ENCODE results near the gene APOO.

Gene APOO

GRCh38 chrX:23879380-23880090 is 28.2 kb downstream of the APOO start:
- no peaks in the 10 kb centered on the region for H3K36me3 ChIP-seq (ENCODE audit: control insufficient read depth in 1 of 2, insufficient read depth in 2 of 2, low read length in 2 of 2)
- no peak overlapping the region for H3K9ac ChIP-seq (ENCODE audit: low read length)
- no peak overlapping the region for H3K18ac ChIP-seq (ENCODE audit: low read length)
- H2AFZ ChIP-seq (ENCODE audit: insufficient read depth, low read length, poor library complexity), result no peak overlapping the region
- no peak for DNase-seq
- H3K27ac ChIP-seq (ENCODE audit: low read depth, low read length), result no peak overlapping the region
- H3K14ac ChIP-seq (ENCODE audit: low read length), result no peak overlapping the region
- no peaks in the 10 kb centered on the region for H3K27me3 ChIP-seq (ENCODE audit: insufficient read depth, low read length)
- H3K4ac ChIP-seq (ENCODE audit: low read depth, low read length), result no peak overlapping the region
- H4K12ac ChIP-seq (ENCODE audit: low read depth, low read length), result no peak overlapping the region
- no peaks in the 10 kb centered on the region for H3K9me3 ChIP-seq (ENCODE audit: insufficient read depth, low read depth, low read length)
- H3K4me2 ChIP-seq (ENCODE audit: low read length), result no peak overlapping the region
- H4K91ac ChIP-seq (ENCODE audit: low read depth, low read length), result no peak overlapping the region
- no peak overlapping the region for H2BK120ac ChIP-seq (ENCODE audit: insufficient read depth, low read length, poor library complexity)
- no peak overlapping the region for H3K23ac ChIP-seq (ENCODE audit: low read length)
- no peak overlapping the region for H2BK12ac ChIP-seq (ENCODE audit: low read length)
- no peak overlapping the region for H2AK5ac ChIP-seq (ENCODE audit: low read length)
- peaks cover 2 to 7% of the 10 kb centered on the region in 2 experiments for H3K4me1 ChIP-seq (ENCODE audit: control insufficient read depth in 1 of 2, insufficient read depth in 2 of 2, low read length in 2 of 2)
- H3K79me1 ChIP-seq (ENCODE audit: low read length), result no peaks in the 10 kb centered on the region
- no peak overlapping the region for H2BK5ac ChIP-seq (ENCODE audit: low read depth, low read length, poor library complexity)
- no peaks in the 10 kb centered on the region for H3K79me2 ChIP-seq (ENCODE audit: control insufficient read depth, insufficient read depth, low read length, poor library complexity)
- WGBS (ENCODE audit: extremely low coverage, insufficient coverage, insufficient read length), result no CpG with 5 or more reads among the region's 2 CpGs
- no peak overlapping the region for H4K8ac ChIP-seq (ENCODE audit: low read depth, low read length)
- H3K4me3 ChIP-seq (ENCODE audit: low read depth, low read length), result no peak overlapping the region

- no peaks in the 10 kb centered on the region for H3K27me3 ChIP-seq (ENCODE audit: insufficient read depth, low read length)
- no peak overlapping the region for H3K18ac ChIP-seq (ENCODE audit: low read length)
- H3K9ac ChIP-seq (ENCODE audit: low read length), result no peak overlapping the region
- H3K4me3 ChIP-seq (ENCODE audit: low read depth, low read length), result no peak overlapping the region
- no peaks in the 10 kb centered on the region for H3K9me3 ChIP-seq (ENCODE audit: insufficient read depth, low read depth, low read length)
- no peak overlapping the region for H2BK12ac ChIP-seq (ENCODE audit: low read length)
- H3K4ac ChIP-seq (ENCODE audit: low read depth, low read length), result no peak overlapping the region
- peak in 1 of 2 donors; percentile 29 for DNase-seq
- no peaks in the 10 kb centered on the region for H3K36me3 ChIP-seq (ENCODE audit: control insufficient read depth in 1 of 2, insufficient read depth in 2 of 2, low read length in 2 of 2)
- no peak overlapping the region for H2BK120ac ChIP-seq (ENCODE audit: insufficient read depth, low read length, poor library complexity)
- no peak overlapping the region for H4K8ac ChIP-seq (ENCODE audit: low read depth, low read length)
- H3K14ac ChIP-seq (ENCODE audit: low read length), result no peak overlapping the region
- H2BK5ac ChIP-seq (ENCODE audit: low read depth, low read length, poor library complexity), result no peak overlapping the region
- H3K79me2 ChIP-seq (ENCODE audit: control insufficient read depth, insufficient read depth, low read length, poor library complexity), result no peaks in the 10 kb centered on the region
- H2AK5ac ChIP-seq (ENCODE audit: low read length), result no peak overlapping the region
- H3K79me1 ChIP-seq (ENCODE audit: low read length), result no peaks in the 10 kb centered on the region
- no peak overlapping the region for H3K27ac ChIP-seq (ENCODE audit: low read depth, low read length)
- H3K23ac ChIP-seq (ENCODE audit: low read length), result no peak overlapping the region
- H3K4me1 ChIP-seq (ENCODE audit: control insufficient read depth in 1 of 2, insufficient read depth in 2 of 2, low read length in 2 of 2), result no peaks in the 10 kb centered on the region
- H2AFZ ChIP-seq (ENCODE audit: insufficient read depth, low read length, poor library complexity), result no peak overlapping the region
- H4K91ac ChIP-seq (ENCODE audit: low read depth, low read length), result no peak overlapping the region
- no CpG with 5 or more reads among the region's 4 CpGs for WGBS (ENCODE audit: extremely low coverage, insufficient coverage, insufficient read length)
- H4K12ac ChIP-seq (ENCODE audit: low read depth, low read length), result no peak overlapping the region
- H3K4me2 ChIP-seq (ENCODE audit: low read length), result no peak overlapping the region
Observed at GRCh38 chrX:23871905-23872546, 35.7 kb downstream of the APOO start.

DNA sequence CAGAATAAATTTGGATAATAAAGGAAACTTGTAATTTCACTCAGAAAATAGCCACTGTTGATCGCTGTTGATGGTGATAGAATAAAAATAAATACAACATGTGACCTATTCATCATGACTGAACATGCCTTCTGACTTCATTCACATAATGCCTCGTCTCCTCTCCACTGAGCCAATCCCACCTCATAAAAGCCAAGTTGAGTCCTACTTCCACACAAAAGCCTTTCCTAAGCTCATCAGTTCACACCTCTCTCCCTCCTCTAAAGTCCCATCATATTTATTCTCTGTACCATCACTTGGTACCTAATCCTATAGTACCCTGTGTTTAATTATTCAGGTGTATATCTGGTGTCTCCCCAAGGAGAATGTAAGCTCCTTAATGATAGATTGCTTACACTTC is 37.7 kb downstream of the APOO start:
- no peak overlapping the region for H3K18ac ChIP-seq (ENCODE audit: low read length)
- no peak overlapping the region for H3K23ac ChIP-seq (ENCODE audit: low read length)
- no peaks in the 10 kb centered on the region for H3K79me2 ChIP-seq (ENCODE audit: control insufficient read depth, insufficient read depth, low read length, poor library complexity)
- no peak overlapping the region for H4K91ac ChIP-seq (ENCODE audit: low read depth, low read length)
- no peak overlapping the region for H3K27ac ChIP-seq (ENCODE audit: low read depth, low read length)
- H2AFZ ChIP-seq (ENCODE audit: insufficient read depth, low read length, poor library complexity), result no peak overlapping the region
- H3K4ac ChIP-seq (ENCODE audit: low read depth, low read length), result no peak overlapping the region
- H3K36me3 ChIP-seq (ENCODE audit: control insufficient read depth in 1 of 2, insufficient read depth in 2 of 2, low read length in 2 of 2), result no peaks in the 10 kb centered on the region
- no peak overlapping the region for H3K4me2 ChIP-seq (ENCODE audit: low read length)
- WGBS (ENCODE audit: extremely low coverage, insufficient coverage, insufficient read length), result no CpG with 5 or more reads among the region's 2 CpGs
- no peaks in the 10 kb centered on the region for H3K79me1 ChIP-seq (ENCODE audit: low read length)
- no peak for DNase-seq
- no peak overlapping the region for H4K12ac ChIP-seq (ENCODE audit: low read depth, low read length)
- no peaks in the 10 kb centered on the region for H3K27me3 ChIP-seq (ENCODE audit: insufficient read depth, low read length)
- H3K4me3 ChIP-seq (ENCODE audit: low read depth, low read length), result no peak overlapping the region
- no peak overlapping the region for H2BK12ac ChIP-seq (ENCODE audit: low read length)
- H2AK5ac ChIP-seq (ENCODE audit: low read length), result no peak overlapping the region
- no peaks in the 10 kb centered on the region for H3K4me1 ChIP-seq (ENCODE audit: control insufficient read depth in 1 of 2, insufficient read depth in 2 of 2, low read length in 2 of 2)
- no peaks in the 10 kb centered on the region for H3K9me3 ChIP-seq (ENCODE audit: insufficient read depth, low read depth, low read length)
- H2BK5ac ChIP-seq (ENCODE audit: low read depth, low read length, poor library complexity), result no peak overlapping the region
- H2BK120ac ChIP-seq (ENCODE audit: insufficient read depth, low read length, poor library complexity), result no peak overlapping the region
- H3K9ac ChIP-seq (ENCODE audit: low read length), result no peak overlapping the region
- H4K8ac ChIP-seq (ENCODE audit: low read depth, low read length), result no peak overlapping the region
- no peak overlapping the region for H3K14ac ChIP-seq (ENCODE audit: low read length)

- Histone ChIP-seq H2BK12ac (ENCODE audit: low read length) (no peak overlapping the region), H4K12ac (ENCODE audit: low read depth, low read length) (no peak overlapping the region), H3K27ac (ENCODE audit: low read depth, low read length) (no peak overlapping the region), H2BK120ac (ENCODE audit: insufficient read depth, low read length, poor library complexity) (no peak overlapping the region), H3K79me2 (ENCODE audit: control insufficient read depth, insufficient read depth, low read length, poor library complexity) (no peaks in the 10 kb centered on the region), H4K8ac (ENCODE audit: low read depth, low read length) (no peak overlapping the region), H3K79me1 (ENCODE audit: low read length) (no peaks in the 10 kb centered on the region), H2BK5ac (ENCODE audit: low read depth, low read length, poor library complexity) (no peak overlapping the region), H4K91ac (ENCODE audit: low read depth, low read length) (no peak overlapping the region), H2AK5ac (ENCODE audit: low read length) (no peak overlapping the region), H3K23ac (ENCODE audit: low read length) (no peak overlapping the region), H2AFZ (ENCODE audit: insufficient read depth, low read length, poor library complexity) (no peak overlapping the region), H3K9me3 (ENCODE audit: insufficient read depth, low read depth, low read length) (no peaks in the 10 kb centered on the region), H3K27me3 (ENCODE audit: insufficient read depth, low read length) (no peaks in the 10 kb centered on the region), H3K4ac (ENCODE audit: low read depth, low read length) (no peak overlapping the region), H3K14ac (ENCODE audit: low read length) (no peak overlapping the region), H3K4me3 (ENCODE audit: low read depth, low read length) (no peak overlapping the region), H3K36me3 (ENCODE audit: control insufficient read depth in 1 of 2, insufficient read depth in 2 of 2, low read length in 2 of 2) (no peaks in the 10 kb centered on the region), H3K18ac (ENCODE audit: low read length) (no peak overlapping the region), H3K4me2 (ENCODE audit: low read length) (no peak overlapping the region), H3K9ac (ENCODE audit: low read length) (no peak overlapping the region), H3K4me1 (ENCODE audit: control insufficient read depth in 1 of 2, insufficient read depth in 2 of 2, low read length in 2 of 2) (no peaks in the 10 kb centered on the region)
- no CpG with 5 or more reads among the region's 5 CpGs for WGBS (ENCODE audit: extremely low coverage, insufficient coverage, insufficient read length)
- no peak for DNase-seq
Observed at GRCh38 chrX:23864742-23865326, 42.9 kb downstream of the APOO start.
